Stimulated activated CD8-positive, alpha-beta memory T cell treated with anti-CD3 and anti-CD28 coated beads, Interleukin-15, amount 100 ng/mL, for 24 hours (primary cell): ENCODE data around the gene GPR17.

Source experiments
- DNase-seq: peaks from one replicate; pipeline ENCODE4 v3.0.0-alpha.2; 2020; ENCODE audit warnings: low read depth

The GPR17 gene

GRCh38 chr2:127630096-127630863, 15.7 kb upstream of the GPR17 start:
- no peak for DNase-seq

DNA sequence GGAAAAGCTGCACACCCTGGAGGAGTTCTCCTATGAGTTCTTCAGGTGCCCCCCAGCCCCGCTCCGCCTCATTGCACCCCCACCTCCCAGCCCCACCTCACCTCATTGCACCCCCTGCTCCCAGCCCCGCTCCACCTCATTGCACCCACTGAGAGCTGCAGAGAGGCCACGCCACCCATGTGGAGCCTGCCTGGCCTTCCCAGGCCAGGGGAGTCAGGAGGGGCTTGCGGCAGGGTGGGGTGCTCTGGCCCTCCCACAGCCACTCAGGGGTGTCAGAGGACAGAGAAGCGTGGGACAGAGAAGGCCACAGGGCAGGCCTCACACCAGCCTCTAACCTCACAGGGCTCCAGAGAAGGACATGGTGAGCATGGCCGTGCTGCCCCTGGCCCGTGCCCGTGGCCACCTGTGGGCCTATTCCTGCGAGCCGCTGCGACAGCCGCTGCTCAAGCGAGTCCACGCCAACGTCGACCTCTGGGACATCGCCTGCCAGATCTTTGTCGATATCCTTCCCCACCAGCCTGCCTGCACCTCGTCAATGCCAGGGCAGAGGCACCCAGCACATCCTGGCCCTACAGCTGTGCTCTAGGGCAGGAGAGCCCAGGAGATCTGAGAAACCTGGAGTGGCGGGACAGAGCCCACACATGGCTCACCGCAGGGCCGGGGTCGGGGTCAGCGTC, 15.0 kb upstream of the GPR17 start:
- DNase-seq: no peak

DNA sequence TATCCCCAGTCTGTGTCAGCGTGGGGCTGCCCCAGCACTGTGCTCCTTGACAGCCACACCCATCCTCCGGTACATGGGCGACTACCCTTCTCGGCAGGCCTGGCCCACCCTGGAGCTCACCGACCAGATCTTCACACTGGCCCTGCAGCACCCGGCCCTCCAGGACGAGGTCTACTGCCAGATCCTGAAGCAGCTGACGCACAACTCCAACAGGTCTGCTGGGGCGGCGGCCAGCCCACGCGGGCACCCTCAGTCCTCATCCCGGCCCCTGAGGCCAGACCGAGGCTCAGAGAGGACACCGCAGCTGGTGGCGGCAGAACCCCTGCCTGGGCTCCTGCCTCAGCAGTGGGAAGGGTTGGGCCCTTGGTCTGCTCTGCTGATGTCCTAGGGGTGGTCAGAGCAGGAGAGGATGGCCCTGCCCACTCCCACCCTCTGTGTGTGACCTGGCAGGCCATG, 14.4 kb upstream of the GPR17 start:
- no peak for DNase-seq

GRCh38 chr2:127631997-127632581, 13.9 kb upstream of the GPR17 start:
- no peak for DNase-seq

DNA sequence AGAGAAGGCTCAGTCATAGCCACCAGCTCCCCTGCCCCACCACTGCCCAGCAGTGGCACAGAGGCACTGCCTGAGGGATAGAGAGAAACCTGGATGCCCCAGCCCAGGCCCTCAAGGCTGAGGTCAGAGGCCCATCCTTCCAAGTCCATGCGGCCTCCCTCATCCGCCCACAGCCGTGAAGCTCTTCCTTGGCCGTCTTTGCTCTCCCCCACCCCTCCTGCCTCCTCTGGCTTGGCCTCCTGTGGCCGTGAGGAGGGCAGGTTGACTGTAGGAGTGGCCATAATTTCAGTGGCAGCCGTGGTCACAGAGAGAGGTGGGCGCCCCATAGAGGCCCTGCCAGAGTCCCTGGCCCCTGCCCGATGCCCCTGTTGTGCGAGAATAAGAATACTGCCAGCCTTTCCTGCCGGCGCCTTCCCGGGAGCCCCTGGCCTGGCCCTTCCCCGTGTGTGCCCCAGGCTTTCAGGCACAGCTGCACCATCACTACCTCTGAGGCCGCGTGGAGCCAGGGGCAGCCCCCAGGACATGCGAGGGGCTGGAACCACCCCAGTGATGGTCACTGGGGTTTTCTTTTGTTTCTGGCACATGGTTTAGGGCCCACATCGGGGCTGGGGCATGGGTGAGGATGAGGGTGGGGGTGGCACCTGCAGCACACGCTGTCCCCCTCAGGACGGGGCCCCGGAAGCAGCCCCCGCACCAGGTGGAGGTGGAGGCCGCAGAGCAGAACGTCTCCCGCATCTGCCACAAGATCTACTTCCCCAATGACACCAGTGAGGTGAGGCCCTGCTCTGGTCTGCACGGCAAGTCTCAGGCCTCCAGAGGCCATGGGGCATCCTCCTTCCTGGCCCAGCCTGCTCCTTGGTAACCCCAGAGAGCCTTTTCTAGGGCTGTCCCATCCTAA, 13.1 kb upstream of the GPR17 start:
- DNase-seq: no peak

DNA sequence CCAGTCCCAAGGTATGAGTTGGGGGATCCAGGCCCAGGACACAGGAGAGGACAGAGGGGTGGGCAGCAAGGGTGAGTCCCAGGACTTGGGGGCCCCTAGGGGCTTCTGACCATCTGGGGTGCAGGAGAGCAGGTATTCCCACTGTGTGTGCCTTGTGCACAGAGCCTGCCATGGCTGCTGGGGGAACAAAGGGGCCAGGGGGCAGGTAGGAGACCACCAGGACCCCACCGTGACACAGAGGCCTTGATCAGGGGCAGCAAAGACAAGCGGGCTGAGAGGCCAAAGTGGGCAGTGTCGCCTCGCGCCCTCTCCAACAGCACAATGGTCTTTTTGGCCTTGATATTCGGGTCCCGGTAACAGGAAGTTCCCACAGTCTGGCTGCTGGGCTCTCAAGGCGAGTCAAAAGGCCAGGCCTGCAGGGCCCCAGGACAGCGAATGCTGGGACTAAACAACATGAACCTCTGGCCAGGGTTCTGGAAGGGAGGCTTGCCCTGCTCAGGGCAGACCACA, 12.3 kb upstream of the GPR17 start:
- DNase-seq: no peak

DNA sequence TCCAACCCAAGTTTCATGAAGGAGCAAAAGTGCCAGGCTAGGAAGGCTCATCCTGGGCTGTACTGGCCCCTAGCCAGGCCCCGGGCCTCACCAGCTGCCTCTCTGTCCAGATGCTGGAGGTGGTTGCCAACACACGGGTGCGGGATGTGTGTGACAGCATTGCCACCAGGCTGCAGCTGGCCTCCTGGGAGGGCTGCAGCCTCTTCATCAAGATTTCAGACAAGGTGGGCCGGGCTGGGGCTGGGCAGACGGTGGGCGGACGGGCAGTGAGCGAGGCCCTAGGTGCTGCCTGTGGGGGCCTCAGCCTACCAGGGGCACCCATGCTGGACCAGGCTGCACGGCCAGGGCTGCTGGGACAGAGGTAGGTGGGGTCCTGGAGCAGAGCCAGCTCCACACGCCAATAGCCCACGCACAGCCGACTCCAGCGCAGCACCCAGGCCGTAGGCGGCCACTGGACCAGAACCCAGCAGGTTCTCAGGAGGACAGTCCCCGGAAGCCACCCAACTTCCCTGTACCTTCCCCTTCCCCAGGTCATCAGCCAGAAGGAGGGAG, 11.8 kb upstream of the GPR17 start:
- no peak for DNase-seq

DNA sequence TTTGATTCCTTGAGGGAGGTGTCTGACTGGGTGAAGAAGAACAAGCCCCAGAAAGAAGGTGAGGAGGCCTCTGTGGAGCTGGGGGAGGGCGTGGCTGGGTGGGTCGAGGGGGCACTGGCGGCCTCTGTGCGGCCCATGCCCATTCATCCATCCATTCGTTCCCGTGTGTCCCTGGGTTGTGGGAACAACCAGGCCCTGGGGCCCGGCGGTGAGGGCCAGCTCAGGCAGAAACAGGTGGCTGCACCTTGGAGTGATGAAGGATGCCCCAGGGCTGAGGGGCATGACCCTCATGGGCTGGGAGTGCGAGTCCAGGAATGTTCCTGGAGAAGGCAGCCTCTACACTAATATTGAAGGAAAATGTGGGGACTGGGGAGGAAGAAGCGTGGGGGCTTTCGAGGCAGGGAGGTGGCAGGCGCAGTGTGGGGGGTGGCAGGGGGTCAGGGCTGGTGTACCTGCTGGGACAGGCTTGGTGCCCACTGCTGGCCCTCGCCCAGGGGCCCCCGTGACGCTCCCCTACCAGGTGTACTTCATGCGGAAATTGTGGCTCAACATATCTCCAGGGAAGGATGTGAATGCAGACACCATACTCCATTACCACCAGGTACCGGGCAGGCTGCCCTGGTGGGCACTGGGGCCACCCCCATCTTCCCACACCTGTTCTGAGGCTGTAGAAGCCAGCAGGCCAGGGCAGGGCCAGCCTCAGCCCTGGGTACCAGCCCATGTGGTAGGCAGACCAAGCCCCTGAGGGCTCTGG, 11.2 kb upstream of the GPR17 start:
- no peak for DNase-seq

DNA sequence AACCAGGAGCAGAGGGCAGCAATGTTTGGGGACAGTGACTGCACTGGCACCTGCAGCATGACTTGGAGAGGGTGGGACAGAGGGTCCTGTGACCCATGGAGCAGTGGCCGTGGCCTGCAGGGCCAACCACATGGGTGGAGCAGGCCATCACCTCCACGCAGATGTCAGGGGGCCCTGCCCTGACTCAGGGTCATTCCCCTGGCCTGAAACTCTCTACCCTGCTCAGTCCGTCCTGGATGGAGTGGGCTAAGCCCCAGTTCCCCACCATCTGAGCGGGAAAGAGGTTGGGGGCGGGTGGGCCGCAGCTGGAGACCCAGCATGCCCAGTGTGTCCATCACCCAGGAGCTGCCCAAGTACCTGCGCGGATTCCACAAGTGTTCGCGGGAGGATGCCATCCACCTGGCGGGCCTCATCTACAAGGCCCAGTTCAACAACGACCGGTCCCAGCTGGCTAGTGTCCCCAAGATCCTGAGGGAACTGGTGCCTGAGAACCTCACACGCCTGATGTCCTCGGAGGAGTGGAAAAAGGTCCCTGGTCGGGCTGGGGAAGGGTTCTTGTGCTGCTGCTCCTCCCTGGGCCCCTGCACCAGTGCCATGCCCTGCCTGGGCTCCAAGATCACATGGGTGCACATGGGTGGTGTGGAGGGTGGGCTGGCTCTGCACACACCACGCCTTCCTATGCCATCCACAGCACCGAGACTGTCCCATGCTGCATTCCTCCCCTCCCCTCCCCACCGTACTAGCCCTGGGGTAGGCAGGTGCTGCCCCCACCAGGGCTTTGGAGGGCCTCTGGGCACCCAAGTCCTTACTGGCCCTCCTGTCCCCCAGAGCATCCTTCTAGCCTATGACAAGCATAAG, 10.3 kb upstream of the GPR17 start:
- DNase-seq: no peak

DNA sequence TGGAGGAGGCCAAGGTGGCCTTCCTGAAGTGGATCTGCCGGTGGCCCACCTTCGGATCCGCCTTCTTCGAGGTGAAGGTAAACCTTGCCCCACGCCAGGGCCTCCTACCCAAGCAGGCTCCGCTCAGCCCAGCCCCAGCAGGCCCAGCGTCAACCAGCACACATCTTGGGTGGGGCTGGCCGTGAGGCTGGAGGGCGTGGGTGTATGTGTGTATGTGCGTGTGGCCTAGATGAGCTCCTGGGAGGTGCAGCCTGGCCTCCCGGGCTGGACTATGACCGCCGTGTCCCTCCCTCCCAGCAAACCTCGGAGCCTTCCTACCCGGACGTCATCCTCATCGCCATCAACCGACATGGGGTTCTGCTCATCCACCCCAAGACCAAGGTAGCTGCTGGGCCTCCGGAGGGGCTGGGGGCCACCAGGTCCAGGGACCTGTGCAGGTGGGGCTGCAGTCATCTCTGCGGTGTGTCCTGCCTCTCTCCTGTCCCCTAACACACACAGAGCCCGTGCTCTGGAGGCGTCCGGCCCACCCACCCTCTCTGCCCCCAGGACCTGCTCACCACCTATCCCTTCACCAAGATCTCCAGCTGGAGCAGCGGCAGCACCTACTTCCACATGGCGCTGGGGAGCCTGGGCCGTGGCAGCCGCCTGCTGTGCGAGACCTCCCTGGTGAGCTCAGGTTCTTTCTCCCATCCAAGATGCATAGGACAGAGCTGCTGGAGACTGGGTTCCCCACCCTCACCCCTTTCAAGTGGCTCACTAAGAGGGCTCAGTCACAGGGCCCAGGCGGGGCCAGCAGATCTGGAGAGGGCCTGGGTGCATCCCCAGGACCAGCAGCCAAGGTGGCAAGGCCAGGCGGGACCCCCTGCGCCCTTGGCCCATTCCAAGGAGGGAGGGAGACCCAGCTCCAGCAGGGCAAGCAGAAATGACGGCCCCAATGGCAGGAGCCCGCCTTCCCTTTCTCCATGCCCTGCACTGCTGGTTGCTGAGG, 9.4 kb upstream of the GPR17 start:
- no peak for DNase-seq

DNA sequence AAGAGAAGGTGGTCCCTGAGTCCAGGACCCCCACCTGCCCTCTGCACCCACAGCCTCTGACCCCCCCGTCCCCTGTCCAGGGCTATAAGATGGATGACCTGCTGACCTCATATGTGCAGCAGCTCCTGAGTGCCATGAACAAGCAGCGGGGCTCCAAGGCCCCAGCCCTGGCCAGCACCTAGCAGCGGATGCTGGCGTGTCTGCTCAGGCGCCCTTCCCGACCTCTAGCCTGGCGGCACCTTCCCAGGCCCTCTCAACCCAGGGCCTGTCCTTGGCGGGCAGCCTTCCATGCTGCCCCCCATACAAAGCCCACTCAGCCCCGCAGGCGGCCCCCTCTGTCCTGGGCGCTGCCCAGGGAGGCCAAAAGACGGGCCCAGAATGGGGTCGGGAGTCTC, 8.7 kb upstream of the GPR17 start:
- no peak for DNase-seq

DNA sequence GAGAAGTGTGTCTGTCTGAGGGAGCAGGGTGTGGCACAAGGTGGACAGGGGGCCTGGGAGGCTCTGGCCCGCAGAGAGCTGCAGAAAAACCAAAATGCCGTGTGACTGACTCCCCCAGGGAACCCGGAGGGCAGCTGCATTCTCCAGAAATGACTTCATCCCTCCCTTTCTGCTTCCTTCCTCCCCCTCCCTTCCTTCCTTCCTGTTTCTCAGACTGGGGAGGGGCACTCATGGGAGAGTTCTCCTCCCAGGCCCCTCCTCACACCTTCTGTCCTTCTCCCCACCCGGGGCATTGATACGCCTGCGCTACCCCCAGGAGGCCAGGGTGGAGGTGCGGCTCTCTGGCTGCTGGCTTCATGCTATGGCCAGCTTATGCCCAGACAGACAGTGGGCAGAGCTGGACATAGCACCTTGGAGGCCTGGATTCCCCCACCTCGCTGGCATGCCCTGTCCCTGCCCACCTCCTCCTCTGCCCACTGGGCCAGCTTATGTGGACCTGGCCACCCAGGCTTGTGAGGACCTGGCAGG, 8.2 kb upstream of the GPR17 start:
- no peak for DNase-seq

- DNase-seq: no peak
Observed at GRCh38 chr2:127638361-127639110, 7.4 kb upstream of the GPR17 start.

- DNase-seq: no peak
Observed at GRCh38 chr2:127639111-127639474, 6.9 kb upstream of the GPR17 start.

GRCh38 chr2:127640082-127641072, 5.6 kb upstream of the GPR17 start:
- no peak for DNase-seq

- no peak for DNase-seq
Observed at GRCh38 chr2:127641133-127641532, 4.8 kb upstream of the GPR17 start.
